GM13976 (cell line): Measurements from ENCODE around the gene FN1.

Experiments used
- DNase-seq: peaks from one replicate; pipeline ENCODE4 v3.0.0; 2012; ENCODE audit warnings: low spot score
- CTCF ChIP-seq: IDR thresholded peaks from 2 replicates; pipeline ENCODE4 v1.5.1; 2012; ENCODE audit warnings: borderline replicate concordance, mild to moderate bottlenecking; ENCODE audit not compliant: insufficient read depth; ENCODE audit errors: extremely low read depth, missing control alignments, control extremely low read depth
- in situ Hi-C: fragments of 300-500 bp; cut with MboI; formaldehyde crosslinking; loops from one replicate; pipeline ENCODE4 v1.12.0; 2022; ENCODE audit warnings: low sequenced_read_pairs, mixed read lengths, inconsistent platforms; ENCODE audit not compliant: unreplicated experiment

FN1 gene

GRCh38 chr2:215386566-215386965 lies 49.3 kb downstream of the FN1 start:
- in situ Hi-C loops, result no loop called here
- no peak for DNase-seq
- no peak for TF ChIP-seq CTCF

GRCh38 chr2:215384710-215385109 lies 51.2 kb downstream of the FN1 start:
- DNase-seq, result no peak
- in situ Hi-C loops, result no loop called here
- TF ChIP-seq CTCF, result no peak

- TF ChIP-seq CTCF, result no peak
- in situ Hi-C loops, result no loop called here
- no peak for DNase-seq
These were observed 52.1 kb downstream of the FN1 start for GRCh38 chr2:215383652-215384279.

DNA sequence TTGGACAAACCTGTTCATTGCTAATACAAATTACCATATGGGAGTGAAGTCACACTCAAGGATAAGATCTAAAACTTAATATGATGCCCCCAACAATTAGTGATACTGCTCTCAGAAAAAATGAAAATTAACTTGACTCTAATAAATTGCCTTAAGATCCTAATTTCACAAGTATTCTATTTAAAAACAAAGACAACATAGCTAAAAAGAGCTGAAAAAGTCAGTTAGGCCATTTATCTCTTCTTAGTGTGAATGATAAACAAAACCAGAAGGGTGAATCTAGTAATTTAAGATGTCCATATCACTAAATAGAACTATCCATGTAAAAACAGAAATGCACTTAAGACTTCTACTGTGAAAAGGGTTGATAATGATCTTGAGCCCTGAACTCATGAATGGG lies 53.4 kb downstream of the FN1 start:
- in situ Hi-C loops, result no loop called here
- no peak for TF ChIP-seq CTCF

GRCh38 chr2:215382011-215382410 lies 53.9 kb downstream of the FN1 start:
- no peak for DNase-seq
- no peak for TF ChIP-seq CTCF
- in situ Hi-C loops, result no loop called here

More for the DNA sequence above, 53.4 kb downstream of the FN1 start:
- no peak for DNase-seq

- in situ Hi-C loops, result no loop called here
- no peak for TF ChIP-seq CTCF
- DNase-seq, result no peak
These were observed 55.2 kb downstream of the FN1 start for GRCh38 chr2:215380699-215381098.

DNA sequence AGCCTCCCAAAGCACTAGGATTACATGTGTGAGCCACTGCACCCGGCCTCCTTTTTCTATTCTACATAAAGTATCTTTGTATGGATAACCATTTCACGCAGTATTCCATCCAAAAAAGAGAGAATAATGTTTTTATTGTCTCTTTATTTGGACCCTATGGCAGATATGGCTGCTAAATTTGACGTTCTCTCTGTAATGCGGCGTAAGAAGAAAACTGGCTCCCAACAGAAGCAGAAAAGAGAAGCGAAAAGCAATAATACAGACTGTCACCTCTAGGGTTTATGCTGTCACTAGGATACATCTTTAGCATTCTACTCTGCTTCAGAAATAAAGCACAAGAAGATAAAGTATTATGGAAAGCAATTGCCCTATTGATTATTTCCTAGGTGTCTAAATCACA lies 55.9 kb downstream of the FN1 start:
- in situ Hi-C loops, result no loop called here
- no peak for DNase-seq
- no peak for TF ChIP-seq CTCF
